Naive B cell (primary cell): ENCODE data around the gene TRABD2A. TPM values are rescaled to one million over a fixed set of nuclear protein-coding genes. Genes with fewer than 3 reads are reported as not detected.

Experiments
- ATAC-seq, 2 donors: fragments of 150-1000 bp; cut with Tn5 transposase; 2 replicates each; pipeline ENCODE4 v1.10.0; 2021; ENCODE audit warnings: low read depth in 2 of 2, mild to moderate bottlenecking in 2 of 2, moderate library complexity in 2 of 2
- DNase-seq: peaks from one replicate; pipeline ENCODE4 v3.0.0; 2022
- H3K27ac Mint-ChIP-seq, 6 donors: one replicate each; pipeline ENCODE4 v1.8.0; 2020 to 2022; ENCODE audit warnings: mild to moderate bottlenecking in 6 of 6, mixed read lengths in 6 of 6, moderate library complexity in 5 of 6, inconsistent platforms in 2 of 6
- H3K27me3 Mint-ChIP-seq, 3 donors: one replicate each; pipeline ENCODE4 v1.8.0; 2021 to 2022; ENCODE audit warnings: mixed read lengths in 3 of 3, mild to moderate bottlenecking in 1 of 3
- H3K36me3 Mint-ChIP-seq, 2 donors: one replicate each; pipeline ENCODE4 v1.8.0; 2020 to 2022; ENCODE audit warnings: mixed read lengths in 2 of 2, inconsistent platforms in 1 of 2, mild to moderate bottlenecking in 1 of 2
- H3K4me1 Mint-ChIP-seq, 3 donors: one replicate each; pipeline ENCODE4 v1.8.0; 2020 to 2022; ENCODE audit warnings: mixed read lengths in 3 of 3, inconsistent platforms in 1 of 3, mild to moderate bottlenecking in 1 of 3, moderate library complexity in 1 of 3
- H3K4me3 Mint-ChIP-seq, 8 donors: one replicate each; pipeline ENCODE4 v1.8.0; 2020 to 2022; ENCODE audit warnings: mild to moderate bottlenecking in 8 of 8, mixed read lengths in 8 of 8, moderate library complexity in 8 of 8, inconsistent platforms in 2 of 8
- H3K9me3 Mint-ChIP-seq, 7 donors: one replicate each; pipeline ENCODE4 v1.8.0; 2020 to 2022; ENCODE audit warnings: mixed read lengths in 7 of 7, mild to moderate bottlenecking in 5 of 7, inconsistent platforms in 2 of 7, moderate library complexity in 1 of 7
- polyA plus RNA-seq, 6 donors: library from polyadenylated mRNA; unstranded; fragments of 300-500 nt; fragmentation: Illumina TruSeq; gene quantifications; one replicate each; pipeline ENCODE4 v1.2.3, GENCODE V29; 2021; ENCODE audit warnings: low read depth in 6 of 6

TRABD2A gene
- polyA plus RNA-seq, 6 donors from 2014 or later, result 6.5 to 12.3 (median 9.4) TPM

- DNase-seq (no peak), ATAC-seq (no peak)
- peak overlapping the region in 2 of 6 donors; percentile 65 to 91 for H3K27ac Mint-ChIP-seq
- H3K4me1 Mint-ChIP-seq, result peaks cover 40 to 69% (median 68%) of the 10 kb centered on the region in 3 donors
- no peaks in the 10 kb centered on the region for H3K9me3 Mint-ChIP-seq
- peak overlapping the region in 1 of 8 donors; percentile 35 for H3K4me3 Mint-ChIP-seq
- H3K27me3 Mint-ChIP-seq, result no peaks in the 10 kb centered on the region
- no peaks in the 10 kb centered on the region for H3K36me3 Mint-ChIP-seq
Observed at GRCh38 chr2:84899304-84900204, 18.7 kb upstream of the TRABD2A start.

DNA sequence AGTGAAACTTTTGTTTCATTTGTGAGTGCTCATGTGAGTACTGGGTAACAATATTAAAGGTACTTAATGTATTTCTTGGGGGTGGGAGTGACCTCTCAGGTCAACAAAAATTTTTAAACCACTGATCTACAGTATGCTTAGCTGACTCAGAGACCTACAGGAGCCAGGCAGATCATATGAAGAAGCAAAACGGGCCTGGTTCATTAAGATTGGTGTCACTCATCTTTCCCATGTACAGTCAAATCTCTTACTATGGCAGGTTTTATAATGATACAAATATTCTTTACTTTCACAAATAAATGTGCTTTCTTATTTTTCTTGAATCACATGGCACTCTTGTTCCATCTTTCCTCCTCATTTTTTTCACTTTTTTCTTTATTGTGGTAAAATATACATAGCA, 16.9 kb upstream of the TRABD2A start:
- no peaks in the 10 kb centered on the region for H3K9me3 Mint-ChIP-seq
- ATAC-seq (no peak), DNase-seq (no peak)
- peaks cover 40 to 65% (median 65%) of the 10 kb centered on the region in 3 donors for H3K4me1 Mint-ChIP-seq
- peak overlapping the region in 2 of 8 donors; percentile 8 to 58 for H3K4me3 Mint-ChIP-seq
- H3K27ac Mint-ChIP-seq, result peak overlapping the region in 5 of 6 donors; percentile 59 to 92 (median 90)
- no peaks in the 10 kb centered on the region for H3K27me3 Mint-ChIP-seq
- H3K36me3 Mint-ChIP-seq, result no peaks in the 10 kb centered on the region

DNA sequence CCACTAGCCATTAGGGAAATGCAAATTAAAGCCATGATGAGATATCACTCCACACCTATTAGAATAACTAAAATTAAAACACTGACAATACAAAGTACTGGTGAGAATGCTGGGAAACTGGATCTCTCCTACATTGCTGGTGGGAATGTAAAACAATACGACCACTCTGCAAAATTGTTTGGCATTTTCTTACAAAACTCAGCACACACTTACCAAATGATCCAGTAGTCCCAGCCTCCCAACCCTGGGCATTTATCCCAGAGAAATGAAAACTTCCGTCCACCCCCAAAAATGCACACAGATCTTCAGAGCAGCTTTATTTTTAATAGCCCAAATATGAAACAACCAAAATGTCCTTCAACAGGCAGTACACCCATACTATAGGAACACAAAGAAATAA, 15.7 kb upstream of the TRABD2A start:
- Mint-ChIP-seq H3K27ac (peak overlapping the region in 3 of 6 donors; percentile 5 to 66 (median 22)), H3K4me1 (peaks cover 40 to 67% (median 60%) of the 10 kb centered on the region in 3 donors), H3K9me3 (no peaks in the 10 kb centered on the region), H3K4me3 (peak overlapping the region in 1 of 8 donors; percentile 24), H3K36me3 (no peaks in the 10 kb centered on the region), H3K27me3 (no peaks in the 10 kb centered on the region)
- ATAC-seq, result no peak
- no peak for DNase-seq

GRCh38 chr2:84894758-84895520, 14.1 kb upstream of the TRABD2A start:
- H3K27me3 Mint-ChIP-seq, result no peaks in the 10 kb centered on the region
- peak; percentile 61 for DNase-seq
- peak overlapping the region; percentile 30 to 91 (median 82) for H3K4me3 Mint-ChIP-seq
- ATAC-seq, result peak; percentile 78 to 81
- H3K36me3 Mint-ChIP-seq, result no peaks in the 10 kb centered on the region
- H3K27ac Mint-ChIP-seq, result peak overlapping the region; percentile 36 to 94 (median 88)
- no peaks in the 10 kb centered on the region for H3K9me3 Mint-ChIP-seq
- H3K4me1 Mint-ChIP-seq, result peaks cover 36 to 62% (median 51%) of the 10 kb centered on the region in 3 donors

- Mint-ChIP-seq H3K4me1 (peaks cover 36 to 62% (median 54%) of the 10 kb centered on the region in 3 donors), H3K9me3 (no peaks in the 10 kb centered on the region), H3K4me3 (peak overlapping the region; percentile 30 to 91 (median 82)), H3K36me3 (no peaks in the 10 kb centered on the region), H3K27me3 (no peaks in the 10 kb centered on the region), H3K27ac (peak overlapping the region; percentile 36 to 95 (median 92))
- DNase-seq, result no peak
- ATAC-seq, result peak; percentile 29 to 47
Observed at GRCh38 chr2:84894131-84894586, 13.3 kb upstream of the TRABD2A start.

- H3K4me1 Mint-ChIP-seq, result peaks cover 36 to 66% (median 55%) of the 10 kb centered on the region in 3 donors
- DNase-seq, result no peak
- H3K9me3 Mint-ChIP-seq, result no peaks in the 10 kb centered on the region
- H3K27me3 Mint-ChIP-seq, result no peaks in the 10 kb centered on the region
- peak overlapping the region in 1 of 6 donors; percentile 38 for H3K27ac Mint-ChIP-seq
- ATAC-seq, result no peak
- H3K36me3 Mint-ChIP-seq, result no peaks in the 10 kb centered on the region
- peak overlapping the region in 1 of 8 donors; percentile 9 for H3K4me3 Mint-ChIP-seq
Observed at GRCh38 chr2:84891355-84892010, 10.6 kb upstream of the TRABD2A start.

DNA sequence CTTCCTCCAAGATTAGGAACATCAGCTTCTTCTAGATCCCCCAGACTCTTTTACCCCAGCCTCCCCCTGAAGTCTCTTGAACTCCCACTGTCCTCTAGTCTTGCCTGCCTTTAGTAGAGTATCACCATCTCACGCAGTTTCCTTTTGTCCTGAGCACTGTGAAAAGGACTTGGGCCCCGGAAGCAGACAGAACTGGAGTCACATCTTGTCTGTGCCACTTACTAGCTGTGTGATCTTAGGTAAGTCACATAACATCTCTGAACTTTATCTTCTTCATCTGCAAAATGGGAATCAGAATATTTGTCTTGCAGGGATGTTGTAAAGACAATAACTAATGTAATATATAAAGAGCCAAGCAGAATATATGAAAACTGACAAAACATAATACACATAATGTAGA, 8.4 kb upstream of the TRABD2A start:
- ATAC-seq, result no peak

GRCh38 chr2:84888401-84889276, 7.8 kb upstream of the TRABD2A start:
- Mint-ChIP-seq H3K27ac (peak overlapping the region; percentile 88 to 98 (median 96)), H3K9me3 (no peaks in the 10 kb centered on the region), H3K4me1 (peaks cover 17 to 42% (median 32%) of the 10 kb centered on the region in 3 donors), H3K27me3 (no peaks in the 10 kb centered on the region), H3K36me3 (no peaks in the 10 kb centered on the region), H3K4me3 (peak overlapping the region; percentile 46 to 86 (median 70))
- ATAC-seq (peak; percentile 100), DNase-seq (peak; percentile 74)

More for the DNA sequence above, 8.4 kb upstream of the TRABD2A start:
- H3K9me3 Mint-ChIP-seq, result no peaks in the 10 kb centered on the region
- peaks cover 21 to 48% (median 39%) of the 10 kb centered on the region in 3 donors for H3K4me1 Mint-ChIP-seq
- no peaks in the 10 kb centered on the region for H3K27me3 Mint-ChIP-seq
- DNase-seq, result no peak
- H3K4me3 Mint-ChIP-seq, result peak overlapping the region in 7 of 8 donors; percentile 59 to 86 (median 68)
- H3K27ac Mint-ChIP-seq, result peak overlapping the region; percentile 59 to 98 (median 94)
- H3K36me3 Mint-ChIP-seq, result no peaks in the 10 kb centered on the region

GRCh38 chr2:84886791-84887190, 5.9 kb upstream of the TRABD2A start:
- Mint-ChIP-seq H3K4me1 (peaks cover 25 to 51% (median 46%) of the 10 kb centered on the region in 3 donors), H3K4me3 (no peak overlapping the region), H3K36me3 (no peaks in the 10 kb centered on the region), H3K27me3 (no peaks in the 10 kb centered on the region), H3K9me3 (no peaks in the 10 kb centered on the region), H3K27ac (peak overlapping the region in 4 of 6 donors; percentile 63 to 91 (median 86))
- no peak for DNase-seq
- ATAC-seq, result no peak

- H3K27me3 Mint-ChIP-seq, result no peaks in the 10 kb centered on the region
- DNase-seq (no peak), ATAC-seq (no peak)
- peaks cover 39 to 61% (median 54%) of the 10 kb centered on the region in 3 donors for H3K4me1 Mint-ChIP-seq
- H3K4me3 Mint-ChIP-seq, result no peak overlapping the region
- H3K36me3 Mint-ChIP-seq, result no peaks in the 10 kb centered on the region
- no peaks in the 10 kb centered on the region for H3K9me3 Mint-ChIP-seq
- no peak overlapping the region for H3K27ac Mint-ChIP-seq
Observed at GRCh38 chr2:84885111-84885510, 4.2 kb upstream of the TRABD2A start.

DNA sequence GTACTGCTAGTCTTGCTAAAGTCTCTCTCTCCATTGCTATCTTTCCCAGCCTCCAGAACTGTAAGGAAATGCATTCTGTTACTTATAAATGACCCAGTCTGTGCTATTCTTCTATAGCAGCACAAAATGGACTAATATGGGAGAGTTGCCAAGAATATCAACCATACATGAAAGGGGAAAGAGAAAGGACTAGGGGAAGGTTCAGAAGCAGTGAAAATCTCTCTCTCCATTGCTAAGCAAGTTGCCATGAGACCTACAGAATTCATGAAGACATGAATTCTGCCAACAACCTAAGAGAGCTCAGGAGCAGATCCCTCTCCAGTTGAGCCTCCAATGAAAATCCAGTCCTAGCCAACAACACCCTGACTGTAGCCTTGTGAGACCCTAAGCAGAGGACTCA, 3.6 kb upstream of the TRABD2A start:
- Mint-ChIP-seq H3K27me3 (no peaks in the 10 kb centered on the region), H3K9me3 (no peaks in the 10 kb centered on the region), H3K36me3 (no peaks in the 10 kb centered on the region), H3K4me1 (peaks cover 46 to 62% (median 56%) of the 10 kb centered on the region in 3 donors), H3K27ac (peak overlapping the region in 1 of 6 donors; percentile 6), H3K4me3 (peak overlapping the region in 1 of 8 donors; percentile 46)
- ATAC-seq, result no peak
- no peak for DNase-seq
